Activated CD4-positive, alpha-beta memory T cell treated with anti-CD3 and anti-CD28 coated beads for 36 hours (primary cell): ENCODE measurements around the gene LRP6. TPM values are rescaled to one million over a fixed set of nuclear protein-coding genes. Genes with fewer than 3 reads are reported as not detected.

Experiments
- CTCF ChIA-PET: fragments of 350-600 bp; sonication (Branson Sonifier 250); formaldehyde crosslinking; loops from one replicate; lab custom pipeline; 2021; ENCODE audit warnings: antibody characterized with exemption, inconsistent platforms; lab: Charles Lee
- POLR2A ChIA-PET: fragments of 350-600 bp; sonication (Branson Sonifier 250); formaldehyde crosslinking; loops from one replicate; lab custom pipeline; 2021; ENCODE audit warnings: antibody characterized with exemption; lab: Charles Lee
- DNase-seq: peaks from one replicate; pipeline ENCODE4 v3.0.0-alpha.2; 2020
- H3K27ac Mint-ChIP-seq: one replicate; pipeline ENCODE4 v1.8.0; 2021; ENCODE audit warnings: mixed read lengths
- H3K27me3 Mint-ChIP-seq: one replicate; pipeline ENCODE4 v1.8.0; 2021; ENCODE audit warnings: mixed read lengths
- H3K36me3 Mint-ChIP-seq: one replicate; pipeline ENCODE4 v1.8.0; 2021; ENCODE audit warnings: mixed read lengths
- H3K4me1 Mint-ChIP-seq: one replicate; pipeline ENCODE4 v1.8.0; 2021; ENCODE audit warnings: low read depth, mixed read lengths
- H3K4me3 Mint-ChIP-seq: one replicate; pipeline ENCODE4 v1.8.0; 2021; ENCODE audit warnings: mild to moderate bottlenecking, mixed read lengths
- H3K9me3 Mint-ChIP-seq: one replicate; pipeline ENCODE4 v1.8.0; 2021; ENCODE audit warnings: mixed read lengths
- intact Hi-C: fragments of 100-400 bp; cut with micrococcal nuclease; formaldehyde crosslinking; loops from one replicate; pipeline ENCODE4 v1.15.1; 2023
- total RNA-seq, 2 experiments: library from RNA; stranded (reverse); gene quantifications; one replicate each; pipeline ENCODE4 v1.2.3, GENCODE V29; 2021

The LRP6 gene
- total RNA-seq, 2 experiments from 2014 or later = 2.5 to 2.6 TPM

DNA sequence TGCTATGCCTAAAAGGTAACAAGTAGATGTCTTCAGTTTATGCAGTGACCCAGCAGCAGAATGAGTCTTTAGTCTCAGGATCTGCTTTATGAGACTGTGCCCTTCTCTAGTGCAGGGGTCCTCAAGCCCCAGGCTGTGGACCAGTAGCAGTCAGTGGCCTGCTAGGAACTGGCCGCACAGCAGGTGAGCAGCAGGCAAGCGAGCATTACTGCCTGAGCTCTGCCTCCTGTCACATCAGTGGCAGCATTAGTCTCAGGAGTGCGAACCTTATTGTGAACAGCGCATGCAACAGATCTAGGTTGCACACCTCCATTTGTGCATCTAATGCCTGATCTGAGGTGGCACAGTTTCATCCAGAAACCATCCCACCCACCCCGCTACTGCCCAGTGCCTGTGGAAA lies 38.4 kb downstream of the LRP6 start:
- Mint-ChIP-seq H3K9me3 (peaks cover 12% of the 10 kb centered on the region), H3K27ac (no peak overlapping the region), H3K36me3 (peaks cover 3% of the 10 kb centered on the region), H3K4me3 (no peak overlapping the region), H3K27me3 (peaks cover 8% of the 10 kb centered on the region), H3K4me1 (peaks cover 4% of the 10 kb centered on the region)
- ChIA-PET CTCF (no interaction called here), POLR2A (no interaction called here)
- DNase-seq = no peak
- intact Hi-C loops = no loop called here

DNA sequence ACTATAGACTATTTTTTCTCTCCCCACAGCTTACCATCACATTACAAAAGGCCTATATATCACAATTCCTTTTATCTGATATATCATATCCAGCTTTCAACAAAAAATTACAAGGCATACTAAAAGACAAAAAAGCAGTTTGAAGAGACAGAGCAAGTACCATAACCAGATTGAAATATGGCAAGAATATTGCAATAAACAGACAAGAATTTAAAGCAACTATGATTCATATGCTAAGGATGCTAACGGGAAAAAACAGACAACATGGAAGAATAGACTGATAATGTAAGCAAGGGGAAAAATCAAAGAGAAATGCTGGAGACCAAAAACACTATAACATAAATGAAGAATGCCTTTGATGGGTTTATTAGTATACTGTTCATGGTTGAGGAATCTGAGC lies 40.7 kb downstream of the LRP6 start:
- Mint-ChIP-seq H3K27me3 (peaks cover 9% of the 10 kb centered on the region), H3K9me3 (peaks cover 12% of the 10 kb centered on the region), H3K4me1 (peaks cover 4% of the 10 kb centered on the region), H3K27ac (no peak overlapping the region), H3K36me3 (peaks cover 3% of the 10 kb centered on the region), H3K4me3 (no peak overlapping the region)
- DNase-seq = no peak
- intact Hi-C loops = no loop called here
- CTCF ChIA-PET = interaction anchor here (0.7 kb wide), 1 partner anchor 86 kb away, joined by 3 read pairs; no protein-coding TSS in a partner anchor
- POLR2A ChIA-PET = no interaction called here

- no peak overlapping the region for H3K27ac Mint-ChIP-seq
- peaks cover 4% of the 10 kb centered on the region for H3K4me1 Mint-ChIP-seq
- H3K36me3 Mint-ChIP-seq = peaks cover 3% of the 10 kb centered on the region
- POLR2A ChIA-PET = no interaction called here
- CTCF ChIA-PET = no interaction called here
- no peak overlapping the region for H3K4me3 Mint-ChIP-seq
- intact Hi-C loops = no loop called here
- DNase-seq = no peak
- H3K9me3 Mint-ChIP-seq = peaks cover 12% of the 10 kb centered on the region
- H3K27me3 Mint-ChIP-seq = peaks cover 11% of the 10 kb centered on the region
Measured at GRCh38 chr12:12224240-12224940, 42.5 kb downstream of the LRP6 start.

- Mint-ChIP-seq H3K4me1 (peaks cover 4% of the 10 kb centered on the region), H3K27ac (no peak overlapping the region), H3K27me3 (peaks cover 11% of the 10 kb centered on the region), H3K9me3 (peaks cover 12% of the 10 kb centered on the region), H3K4me3 (no peak overlapping the region), H3K36me3 (peaks cover 3% of the 10 kb centered on the region)
- ChIA-PET CTCF (no interaction called here), POLR2A (no interaction called here)
- DNase-seq = no peak
- intact Hi-C loops = no loop called here
Measured at GRCh38 chr12:12221560-12221959, 45.3 kb downstream of the LRP6 start.

DNA sequence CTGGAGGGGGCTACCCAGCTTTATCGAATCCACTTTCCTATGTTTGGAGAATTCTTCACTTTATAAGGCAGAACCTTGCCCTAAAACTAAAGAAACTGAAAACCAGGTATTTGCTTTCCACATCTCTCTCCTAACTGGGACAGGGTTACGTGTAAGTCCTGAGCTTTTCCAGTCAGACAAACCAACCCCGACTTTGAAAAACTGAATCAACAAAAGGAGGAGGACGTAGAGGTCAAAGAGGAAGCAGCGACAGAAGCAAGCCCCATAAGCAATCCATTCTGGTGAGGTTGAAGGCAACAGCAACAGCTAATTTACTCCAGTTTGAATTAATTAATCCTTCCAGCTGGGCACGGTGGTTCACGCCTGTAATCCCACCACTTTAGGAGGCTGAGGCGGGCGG lies 47.2 kb downstream of the LRP6 start:
- peaks cover 5% of the 10 kb centered on the region for H3K27me3 Mint-ChIP-seq
- no peaks in the 10 kb centered on the region for H3K9me3 Mint-ChIP-seq
- POLR2A ChIA-PET = no interaction called here
- peaks cover 4% of the 10 kb centered on the region for H3K4me1 Mint-ChIP-seq
- CTCF ChIA-PET = interaction anchor here (0.7 kb wide), 1 partner anchor 100 kb away, joined by 3 read pairs; no protein-coding TSS in a partner anchor
- no peak for DNase-seq
- intact Hi-C loops = no loop called here
- no peak overlapping the region for H3K27ac Mint-ChIP-seq
- no peaks in the 10 kb centered on the region for H3K36me3 Mint-ChIP-seq
- no peak overlapping the region for H3K4me3 Mint-ChIP-seq

- H3K4me3 Mint-ChIP-seq = no peak overlapping the region
- no peak for DNase-seq
- no peaks in the 10 kb centered on the region for H3K4me1 Mint-ChIP-seq
- peaks cover 5% of the 10 kb centered on the region for H3K27me3 Mint-ChIP-seq
- no peaks in the 10 kb centered on the region for H3K9me3 Mint-ChIP-seq
- no peak overlapping the region for H3K27ac Mint-ChIP-seq
- POLR2A ChIA-PET = no interaction called here
- CTCF ChIA-PET = interaction anchor here (1.4 kb wide), 1 partner anchor 110 kb away, joined by 4 read pairs; no protein-coding TSS in a partner anchor
- intact Hi-C loops = no loop called here
- no peaks in the 10 kb centered on the region for H3K36me3 Mint-ChIP-seq
Measured at GRCh38 chr12:12217018-12217359, 49.9 kb downstream of the LRP6 start.

- Mint-ChIP-seq H3K4me3 (no peak overlapping the region), H3K27ac (no peak overlapping the region), H3K4me1 (no peaks in the 10 kb centered on the region), H3K36me3 (no peaks in the 10 kb centered on the region), H3K27me3 (peaks cover 5% of the 10 kb centered on the region), H3K9me3 (no peaks in the 10 kb centered on the region)
- ChIA-PET CTCF (interaction anchor here (1.4 kb wide), 1 partner anchor 111 kb away, joined by 4 read pairs; no protein-coding TSS in a partner anchor), POLR2A (no interaction called here)
- no peak for DNase-seq
- intact Hi-C loops = no loop called here
Measured at GRCh38 chr12:12216349-12217017, 50.4 kb downstream of the LRP6 start.

- H3K27ac Mint-ChIP-seq = no peak overlapping the region
- POLR2A ChIA-PET = no interaction called here
- no peaks in the 10 kb centered on the region for H3K36me3 Mint-ChIP-seq
- CTCF ChIA-PET = interaction anchor here (0.7 kb wide), 1 partner anchor 120 kb away, joined by 3 read pairs; no protein-coding TSS in a partner anchor
- H3K9me3 Mint-ChIP-seq = no peaks in the 10 kb centered on the region
- H3K27me3 Mint-ChIP-seq = peaks cover 5% of the 10 kb centered on the region
- no peak for DNase-seq
- no peak overlapping the region for H3K4me3 Mint-ChIP-seq
- intact Hi-C loops = loop anchor here (5.0 kb wide), 1 partner anchor 42 kb away; no protein-coding TSS in a partner anchor
- peaks cover 13% of the 10 kb centered on the region for H3K4me1 Mint-ChIP-seq
Measured at GRCh38 chr12:12214635-12215131, 52.2 kb downstream of the LRP6 start.

- peaks cover 5% of the 10 kb centered on the region for H3K27me3 Mint-ChIP-seq
- ChIA-PET POLR2A (no interaction called here), CTCF (interaction anchor here (0.7 kb wide), 1 partner anchor 120 kb away, joined by 3 read pairs; no protein-coding TSS in a partner anchor)
- H3K4me3 Mint-ChIP-seq = no peak overlapping the region
- no peaks in the 10 kb centered on the region for H3K9me3 Mint-ChIP-seq
- no peak overlapping the region for H3K27ac Mint-ChIP-seq
- H3K4me1 Mint-ChIP-seq = peaks cover 13% of the 10 kb centered on the region
- no peaks in the 10 kb centered on the region for H3K36me3 Mint-ChIP-seq
- DNase-seq = no peak
- intact Hi-C loops = loop anchor here (5.0 kb wide), 1 partner anchor 42 kb away; no protein-coding TSS in a partner anchor
Measured at GRCh38 chr12:12214201-12214600, 52.6 kb downstream of the LRP6 start.

DNA sequence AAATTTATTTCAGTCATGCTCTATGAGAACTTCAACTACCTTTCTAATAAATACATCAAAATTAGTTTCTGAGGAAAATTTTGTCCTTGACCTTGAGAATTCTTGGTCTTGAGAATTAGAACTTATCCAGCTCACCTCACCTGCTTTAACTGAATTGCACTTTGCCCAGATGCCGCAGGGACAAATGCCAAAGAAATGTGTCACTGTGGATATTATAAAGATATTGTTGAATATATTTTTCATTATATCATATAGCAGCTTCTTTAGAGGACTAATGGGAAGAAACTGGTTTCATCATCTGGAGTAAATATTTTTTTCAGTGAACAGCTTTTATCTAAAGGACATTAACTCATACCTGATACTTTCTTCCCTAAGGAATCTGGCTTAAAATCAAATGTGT lies 54.1 kb downstream of the LRP6 start:
- DNase-seq = no peak
- intact Hi-C loops = loop anchor here (5.0 kb wide), 1 partner anchor 40 kb away; no protein-coding TSS in a partner anchor
- H3K9me3 Mint-ChIP-seq = no peaks in the 10 kb centered on the region
- ChIA-PET POLR2A (no interaction called here), CTCF (interaction anchor here (0.9 to 1.3 kb wide), 2 partner anchors 32 to 115 kb away, joined by 3 read pairs; no protein-coding TSS in a partner anchor)
- H3K4me3 Mint-ChIP-seq = no peak overlapping the region
- H3K36me3 Mint-ChIP-seq = no peaks in the 10 kb centered on the region
- H3K27me3 Mint-ChIP-seq = peaks cover 7% of the 10 kb centered on the region
- H3K27ac Mint-ChIP-seq = no peak overlapping the region
- peaks cover 13% of the 10 kb centered on the region for H3K4me1 Mint-ChIP-seq

DNA sequence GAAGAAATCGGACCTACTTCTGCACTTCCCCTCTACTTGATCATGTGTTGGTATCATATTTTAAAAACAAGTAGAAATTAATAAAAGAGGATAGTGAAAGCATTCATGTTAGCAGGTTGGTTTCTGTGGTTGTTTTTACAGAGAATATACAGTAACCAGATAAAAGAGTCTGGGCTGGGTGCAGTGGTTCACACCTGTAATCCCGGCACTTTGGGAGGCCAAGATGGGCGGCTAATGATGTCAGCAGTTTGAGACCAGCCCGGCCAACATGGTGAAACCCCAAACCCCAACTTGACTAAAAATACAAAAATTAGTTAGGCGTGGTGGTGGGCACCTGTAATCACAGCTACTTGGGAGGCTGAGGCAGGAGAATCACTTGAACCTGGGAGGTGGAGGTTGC lies 55.9 kb downstream of the LRP6 start:
- Mint-ChIP-seq H3K36me3 (no peaks in the 10 kb centered on the region), H3K9me3 (no peaks in the 10 kb centered on the region), H3K27me3 (peaks cover 8% of the 10 kb centered on the region), H3K4me3 (no peak overlapping the region), H3K4me1 (peaks cover 13% of the 10 kb centered on the region), H3K27ac (no peak overlapping the region)
- CTCF ChIA-PET = no interaction called here
- POLR2A ChIA-PET = no interaction called here
- intact Hi-C loops = loop anchor here (5.0 kb wide), 1 partner anchor 39 kb away; no protein-coding TSS in a partner anchor
- peak; percentile 40 for DNase-seq

- Mint-ChIP-seq H3K27me3 (peaks cover 8% of the 10 kb centered on the region), H3K27ac (no peak overlapping the region), H3K4me3 (no peak overlapping the region), H3K4me1 (peaks cover 13% of the 10 kb centered on the region), H3K9me3 (no peaks in the 10 kb centered on the region), H3K36me3 (no peaks in the 10 kb centered on the region)
- DNase-seq = no peak
- intact Hi-C loops = loop anchor here (5.0 kb wide), 1 partner anchor 38 kb away; no protein-coding TSS in a partner anchor
- POLR2A ChIA-PET = no interaction called here
- CTCF ChIA-PET = no interaction called here
Measured at GRCh38 chr12:12210416-12210815, 56.4 kb downstream of the LRP6 start.
